Uterus (tissue), 4 donors: ENCODE results near the gene KANSL1. TPM values are rescaled to one million over a fixed set of nuclear protein-coding genes. Genes with fewer than 3 reads are reported as not detected.

Experiments used
- DNase-seq, 2 donors: peaks; one replicate each; pipeline ENCODE4 v3.0.0-alpha.2; 2019 to 2020
- H3K27ac ChIP-seq, 2 donors: fragments of 200-600 bp; sonication (generic); 1 replicate in 1 of 2; 2 replicates in 1 of 2; pipeline ENCODE4 v1.5.1; 2016 to 2018
- H3K27me3 ChIP-seq, 2 donors: fragments of 200-600 bp; sonication (generic); one replicate each; pipeline ENCODE4 v1.5.1; 2018 to 2019; ENCODE audit warnings: control low read depth in 1 of 2
- H3K36me3 ChIP-seq, 2 donors: fragments of 200-600 bp; sonication (generic); one replicate each; pipeline ENCODE4 v1.5.1; 2019; ENCODE audit warnings: control low read depth in 1 of 2
- H3K4me1 ChIP-seq, 2 donors: fragments of 200-600 bp; sonication (generic); one replicate each; pipeline ENCODE4 v1.5.1; 2018 to 2019; ENCODE audit warnings: control low read depth in 1 of 2
- H3K4me3 ChIP-seq, 2 donors: fragments of 200-600 bp; sonication (generic); 1 replicate in 1 of 2; 2 replicates in 1 of 2; pipeline ENCODE4 v1.5.1; 2018 to 2019; ENCODE audit warnings: mild to moderate bottlenecking in 1 of 2
- H3K9me3 ChIP-seq, 2 donors: fragments of 200-600 bp; sonication (generic); one replicate each; pipeline ENCODE4 v1.5.1; 2019; ENCODE audit warnings: control low read depth in 1 of 2
- POLR2A ChIP-seq, 2 donors: fragments of 450-650 bp; IDR thresholded peaks; one replicate each; pipeline ENCODE4 v1.6.1; 2016; ENCODE audit warnings: antibody characterized with exemption in 2 of 2, mild to moderate bottlenecking in 1 of 2, moderate library complexity in 1 of 2
- intact Hi-C: fragments of 100-400 bp; cut with DNase I; formaldehyde crosslinking; loops from one replicate; pipeline ENCODE4 v1.15.1; 2023; ENCODE audit warnings: low total_unique reads
- total RNA-seq, 4 donors: library from RNA; depleted of rRNA in 3 of 4; stranded (reverse); fragments of >200 nt in 3 of 4; gene quantifications; one replicate each; pipeline versions ENCODE4 v1.1.0 to v1.2.4, GENCODE V29; 2014 to 2023
- TF ChIP-seq, protein P1 (sequence below), 4 experiments: fragments of 200-600 bp in 2 of 4; fragments of 450-650 bp in 2 of 4; sonication (generic) in 2 of 4; IDR thresholded peaks; one replicate each; pipeline ENCODE4 v1.5.1; 2016 to 2019; ENCODE audit warnings: antibody characterized with exemption in 4 of 4, mild to moderate bottlenecking in 2 of 4, moderate library complexity in 1 of 4
- donor health status: DM: yes; HTN: yes; CAD: no.

The KANSL1 gene
- total RNA-seq, 4 donors from 2014 or later, result 55.8 to 192 (median 146) TPM

DNA sequence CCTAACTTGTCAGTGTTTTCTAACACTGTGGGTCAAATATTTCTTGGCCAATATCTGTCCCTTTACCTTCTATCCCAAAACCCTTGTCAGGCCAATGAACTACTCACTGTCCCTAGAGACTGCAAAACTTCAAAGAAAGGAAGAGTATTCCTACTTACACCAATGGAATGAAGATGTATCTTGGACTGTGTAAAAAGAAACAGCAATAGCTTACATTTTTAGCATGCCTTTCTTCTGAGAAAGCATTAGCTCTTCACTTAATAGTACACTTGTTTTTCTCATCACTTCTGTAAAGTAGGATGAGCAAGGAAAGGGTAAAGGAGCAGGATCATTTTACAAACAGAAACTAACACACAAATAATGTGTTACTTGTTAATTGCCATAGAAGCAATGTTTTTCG is 120.2 kb downstream of the KANSL1 start:
- Histone ChIP-seq H3K4me3 (no peak overlapping the region), H3K36me3 (no peaks in the 10 kb centered on the region), H3K4me1 (no peaks in the 10 kb centered on the region), H3K9me3 (no peaks in the 10 kb centered on the region), H3K27me3 (no peaks in the 10 kb centered on the region), H3K27ac (no peak overlapping the region)
- intact Hi-C loops, result no loop called here
- DNase-seq, result no peak
- TF ChIP-seq, protein P1, sequence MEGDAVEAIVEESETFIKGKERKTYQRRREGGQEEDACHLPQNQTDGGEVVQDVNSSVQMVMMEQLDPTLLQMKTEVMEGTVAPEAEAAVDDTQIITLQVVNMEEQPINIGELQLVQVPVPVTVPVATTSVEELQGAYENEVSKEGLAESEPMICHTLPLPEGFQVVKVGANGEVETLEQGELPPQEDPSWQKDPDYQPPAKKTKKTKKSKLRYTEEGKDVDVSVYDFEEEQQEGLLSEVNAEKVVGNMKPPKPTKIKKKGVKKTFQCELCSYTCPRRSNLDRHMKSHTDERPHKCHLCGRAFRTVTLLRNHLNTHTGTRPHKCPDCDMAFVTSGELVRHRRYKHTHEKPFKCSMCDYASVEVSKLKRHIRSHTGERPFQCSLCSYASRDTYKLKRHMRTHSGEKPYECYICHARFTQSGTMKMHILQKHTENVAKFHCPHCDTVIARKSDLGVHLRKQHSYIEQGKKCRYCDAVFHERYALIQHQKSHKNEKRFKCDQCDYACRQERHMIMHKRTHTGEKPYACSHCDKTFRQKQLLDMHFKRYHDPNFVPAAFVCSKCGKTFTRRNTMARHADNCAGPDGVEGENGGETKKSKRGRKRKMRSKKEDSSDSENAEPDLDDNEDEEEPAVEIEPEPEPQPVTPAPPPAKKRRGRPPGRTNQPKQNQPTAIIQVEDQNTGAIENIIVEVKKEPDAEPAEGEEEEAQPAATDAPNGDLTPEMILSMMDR (IDR thresholded peaks at IDR 0.05), result no peak
- no peak for TF ChIP-seq POLR2A (IDR thresholded peaks at IDR 0.05)

DNA sequence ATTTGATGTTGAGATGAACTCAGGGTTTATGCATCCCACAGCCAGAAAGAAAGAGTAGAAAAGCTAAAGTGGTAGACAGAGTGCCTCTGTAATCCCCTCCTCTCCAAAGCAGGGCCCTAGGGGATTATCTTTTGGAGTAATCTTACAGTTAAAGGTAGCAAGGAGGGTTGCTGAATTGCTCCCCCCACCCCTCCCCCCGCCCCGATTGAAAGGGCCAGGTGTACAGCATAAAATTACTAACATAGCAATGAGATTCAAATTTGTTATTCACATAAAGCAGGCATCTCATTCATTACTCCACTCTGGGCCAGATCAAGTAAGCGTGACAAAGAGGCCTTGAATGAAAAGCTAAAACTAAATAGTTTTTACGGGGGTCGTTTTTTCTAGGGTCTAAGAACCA is 121.4 kb downstream of the KANSL1 start:
- no peak for TF ChIP-seq POLR2A (IDR thresholded peaks at IDR 0.05)
- TF ChIP-seq, protein P1 (IDR thresholded peaks at IDR 0.05), result no peak
- no peaks in the 10 kb centered on the region for H3K9me3 ChIP-seq
- H3K36me3 ChIP-seq, result no peaks in the 10 kb centered on the region
- intact Hi-C loops, result no loop called here
- no peaks in the 10 kb centered on the region for H3K27me3 ChIP-seq
- H3K4me3 ChIP-seq, result no peak overlapping the region
- no peak for DNase-seq
- H3K4me1 ChIP-seq, result no peaks in the 10 kb centered on the region
- H3K27ac ChIP-seq, result no peak overlapping the region

DNA sequence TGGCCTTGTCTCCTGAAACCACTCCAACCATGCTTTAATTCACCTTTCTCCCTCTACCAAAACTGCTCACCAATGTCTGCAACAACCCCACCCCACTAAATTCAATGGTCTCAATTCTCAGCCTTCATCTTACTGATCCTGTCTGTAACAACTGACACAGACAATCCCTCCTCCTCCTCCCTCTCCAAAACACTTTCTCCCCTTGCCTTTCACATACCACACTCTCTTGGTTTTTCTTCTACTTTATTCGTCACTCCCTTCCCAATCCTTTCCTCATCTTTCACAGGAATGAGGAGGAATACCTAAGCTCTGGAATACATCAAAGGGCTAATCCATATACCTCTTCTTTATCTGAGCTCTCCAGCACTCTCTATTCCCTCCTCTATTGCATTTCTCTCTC is 128.8 kb downstream of the KANSL1 start:
- TF ChIP-seq, protein P1 (IDR thresholded peaks at IDR 0.05), result no peak
- no peak for TF ChIP-seq POLR2A (IDR thresholded peaks at IDR 0.05)
- intact Hi-C loops, result no loop called here
- Histone ChIP-seq H3K9me3 (no peaks in the 10 kb centered on the region), H3K27me3 (no peaks in the 10 kb centered on the region), H3K36me3 (no peaks in the 10 kb centered on the region), H3K4me3 (no peak overlapping the region), H3K27ac (no peak overlapping the region), H3K4me1 (no peaks in the 10 kb centered on the region)
- no peak for DNase-seq

DNA sequence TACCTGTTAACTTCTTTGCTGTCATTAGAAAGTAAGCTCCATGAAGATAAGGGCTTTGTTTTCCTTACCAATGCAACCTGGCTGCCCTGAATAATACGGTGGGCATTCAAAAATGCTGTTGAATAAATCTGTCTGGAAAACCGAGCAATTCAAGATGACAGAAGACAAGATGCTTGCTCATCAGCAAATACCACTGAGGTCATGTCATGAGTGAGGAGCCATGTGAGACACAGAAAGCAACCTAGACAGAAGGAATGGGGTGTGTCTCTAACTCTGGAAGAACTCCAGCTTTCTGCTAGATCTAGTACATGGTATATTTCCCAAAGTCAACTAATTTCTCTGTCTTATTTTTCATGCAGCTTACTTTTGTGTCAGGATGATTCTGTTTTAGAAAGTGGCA is 130.0 kb downstream of the KANSL1 start:
- intact Hi-C loops, result no loop called here
- H3K36me3 ChIP-seq, result no peaks in the 10 kb centered on the region
- H3K27ac ChIP-seq, result no peak overlapping the region
- TF ChIP-seq, protein P1 (IDR thresholded peaks at IDR 0.05), result no peak
- TF ChIP-seq POLR2A (IDR thresholded peaks at IDR 0.05), result no peak
- no peaks in the 10 kb centered on the region for H3K9me3 ChIP-seq
- no peak for DNase-seq
- H3K4me3 ChIP-seq, result no peak overlapping the region
- no peaks in the 10 kb centered on the region for H3K4me1 ChIP-seq
- no peaks in the 10 kb centered on the region for H3K27me3 ChIP-seq

DNA sequence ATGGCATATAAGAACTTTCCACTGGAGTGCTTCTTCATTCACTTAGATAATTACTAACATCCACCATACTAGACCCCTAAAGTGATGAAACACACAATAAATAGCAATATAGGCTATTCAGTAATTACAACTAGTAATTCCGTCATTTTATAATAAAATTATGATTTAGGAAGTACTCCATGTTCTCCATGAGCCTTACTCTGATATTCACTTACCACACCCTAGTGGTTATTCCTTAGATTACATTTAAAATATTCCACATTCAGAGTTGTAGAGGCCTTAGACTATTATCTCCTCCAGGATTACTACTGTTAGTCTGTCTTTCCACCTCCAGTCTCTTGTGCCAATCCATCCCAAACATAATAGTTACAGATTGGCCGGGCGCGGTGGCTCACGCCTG is 131.8 kb downstream of the KANSL1 start:
- no peak overlapping the region for H3K4me3 ChIP-seq
- no peaks in the 10 kb centered on the region for H3K9me3 ChIP-seq
- no peak for DNase-seq
- no peaks in the 10 kb centered on the region for H3K27me3 ChIP-seq
- intact Hi-C loops, result no loop called here
- no peak overlapping the region for H3K27ac ChIP-seq
- no peak for TF ChIP-seq POLR2A (IDR thresholded peaks at IDR 0.05)
- TF ChIP-seq, protein P1 (IDR thresholded peaks at IDR 0.05), result peak in 1 of 4 experiments; percentile 12
- no peaks in the 10 kb centered on the region for H3K36me3 ChIP-seq
- H3K4me1 ChIP-seq, result no peaks in the 10 kb centered on the region
